Vagina (tissue), 2 donors: ENCODE results near the gene SNX24.

ENCODE experiments used
- CTCF ChIP-seq, 3 experiments: fragments of 450-650 bp in 2 of 3; fragments of 200-600 bp in 1 of 3; sonication (generic) in 1 of 3; IDR thresholded peaks; one replicate each; pipeline ENCODE4 v1.5.1; 2017 to 2019; ENCODE audit warnings: antibody characterized with exemption in 3 of 3, mild to moderate bottlenecking in 2 of 3, moderate library complexity in 2 of 3
- POLR2A ChIP-seq, 2 donors: fragments of 450-650 bp; IDR thresholded peaks; one replicate each; pipeline ENCODE4 v1.6.1; 2017; ENCODE audit warnings: antibody characterized with exemption in 2 of 2, mild to moderate bottlenecking in 2 of 2, moderate library complexity in 2 of 2
- POLR2AphosphoS5 ChIP-seq, 2 donors: sonication (generic); formaldehyde crosslinking; IDR thresholded peaks; one replicate each; pipeline ENCODE4 v1.9.0; 2017; ENCODE audit warnings: antibody characterized with exemption in 2 of 2, mild to moderate bottlenecking in 2 of 2, low read depth in 1 of 2; ENCODE audit not compliant: insufficient read depth in 1 of 2

GRCh38 chr5:122959740-122960445, 114.5 kb downstream of the SNX24 start:
- TF ChIP-seq POLR2A (IDR thresholded peaks at IDR 0.05) (no peak), CTCF (IDR thresholded peaks at IDR 0.05) (no peak), POLR2AphosphoS5 (IDR thresholded peaks at IDR 0.05; ENCODE audit: insufficient read depth in 1 of 2, low read depth in 1 of 2) (no peak)
